OCI-LY7 (cell line): ENCODE results near the gene SRGAP3. TPM values are rescaled to one million over a fixed set of nuclear protein-coding genes. Genes with fewer than 3 reads are reported as not detected.

ENCODE experiments used
- BruUV-seq: library from RNA; stranded (reverse); fragments of 400-500 nt; replicated peaks from 2 replicates; lab custom pipeline; 2021; lab: Mats Ljungman, UMichigan
- CTCF ChIA-PET: fragments of 300-600 bp; sonication (Branson Sonifier 250); formaldehyde crosslinking; loops from one replicate; lab custom pipeline; 2022; ENCODE audit warnings: antibody characterized with exemption; ENCODE audit not compliant: unreplicated experiment; lab: Charles Lee
- POLR2A ChIA-PET: fragments of 300-600 bp; sonication (Branson Sonifier 250); formaldehyde crosslinking; loops from one replicate; lab custom pipeline; 2022; ENCODE audit warnings: antibody characterized with exemption; lab: Charles Lee
- DNase-seq: peaks from one replicate; pipeline ENCODE4 v3.0.0-alpha.2; 2015; ENCODE audit warnings: low spot score
- H2AFZ ChIP-seq: fragments of 200-600 bp; sonication (generic), shearing (Covaris generic); 2 replicates; pipeline ENCODE4 v1.6.1; 2014; ENCODE audit warnings: mild to moderate bottlenecking, antibody characterized with exemption, low read length, moderate library complexity
- H3K27ac ChIP-seq: fragments of 200-600 bp; sonication (generic); 2 replicates; pipeline ENCODE4 v1.5.1; 2014; ENCODE audit warnings: mixed run types, low read depth, mild to moderate bottlenecking, moderate library complexity, low read length, inconsistent platforms; ENCODE audit not compliant: poor library complexity, severe bottlenecking
- H3K36me3 ChIP-seq: fragments of 200-600 bp; sonication (generic); 2 replicates; pipeline ENCODE4 v1.6.1; 2014; ENCODE audit warnings: mild to moderate bottlenecking, antibody characterized with exemption, low read length, moderate library complexity, mixed read lengths; ENCODE audit not compliant: insufficient read depth
- H3K4me1 ChIP-seq: fragments of 200-600 bp; sonication (generic); 2 replicates; pipeline ENCODE4 v1.5.1; 2014; ENCODE audit warnings: mild to moderate bottlenecking, low read length; ENCODE audit not compliant: insufficient read depth, poor library complexity, severe bottlenecking
- H3K4me2 ChIP-seq: fragments of 200-600 bp; sonication (generic); 2 replicates; pipeline ENCODE4 v1.6.1; 2014; ENCODE audit warnings: mild to moderate bottlenecking, low read length
- H3K4me3 ChIP-seq: fragments of 200-600 bp; sonication (generic); 2 replicates; pipeline ENCODE4 v1.5.1; 2014; ENCODE audit warnings: mild to moderate bottlenecking, low read depth, low read length; ENCODE audit not compliant: poor library complexity, severe bottlenecking
- H3K79me2 ChIP-seq: fragments of 200-600 bp; sonication (generic); 2 replicates; pipeline ENCODE4 v1.6.1; 2016; ENCODE audit warnings: low read depth, mild to moderate bottlenecking, low read length, moderate library complexity, mixed read lengths; ENCODE audit not compliant: insufficient read depth
- H3K9me2 ChIP-seq: fragments of 200-600 bp; sonication (generic); 2 replicates; pipeline ENCODE4 v1.6.1; 2016; ENCODE audit warnings: mild to moderate bottlenecking, low read length, mixed read lengths; ENCODE audit not compliant: insufficient read depth
- H3K9me3 ChIP-seq: fragments of 200-600 bp; sonication (generic); 2 replicates; pipeline ENCODE4 v1.6.1; 2014; ENCODE audit warnings: mild to moderate bottlenecking, mixed run types, low read length, mixed read lengths
- H4K20me1 ChIP-seq: fragments of 200-600 bp; sonication (generic); 2 replicates; pipeline ENCODE4 v1.6.1; 2014; ENCODE audit warnings: mild to moderate bottlenecking, antibody characterized with exemption, low read length, moderate library complexity, mixed read lengths; ENCODE audit not compliant: insufficient read depth
- EZH2phosphoT487 ChIP-seq: fragments of 200-600 bp; sonication (generic); IDR thresholded peaks from 2 replicates; pipeline ENCODE4 v1.6.1; 2018; ENCODE audit warnings: low read depth, borderline replicate concordance, mild to moderate bottlenecking, mixed run types, antibody characterized with exemption, low read length, moderate library complexity, mixed read lengths
- intact Hi-C: fragments of 100-400 bp; cut with micrococcal nuclease; formaldehyde crosslinking; loops from one replicate; pipeline ENCODE4 v1.10.0; 2022; ENCODE audit not compliant: unreplicated experiment
- total RNA-seq, 2 experiments: library from RNA; depleted of rRNA in 1 of 2; stranded (reverse); fragments of >200 nt in 1 of 2; shearing (Covaris generic) in 1 of 2; gene quantifications; 2 replicates each; pipeline ENCODE4 v1.2.3, GENCODE V29; 2014 to 2022
- TF ChIP-seq, protein P1 (sequence below): fragments of 200-600 bp; sonication (generic); conservative IDR thresholded peaks from 2 replicates; pipeline ENCODE4 v1.5.1; 2014; ENCODE audit warnings: mild to moderate bottlenecking, antibody characterized with exemption, low read length, moderate library complexity, mixed read lengths

The SRGAP3 gene
- total RNA-seq, 2 experiments from 2014 or later: 1.5 to 1.7 TPM

DNA sequence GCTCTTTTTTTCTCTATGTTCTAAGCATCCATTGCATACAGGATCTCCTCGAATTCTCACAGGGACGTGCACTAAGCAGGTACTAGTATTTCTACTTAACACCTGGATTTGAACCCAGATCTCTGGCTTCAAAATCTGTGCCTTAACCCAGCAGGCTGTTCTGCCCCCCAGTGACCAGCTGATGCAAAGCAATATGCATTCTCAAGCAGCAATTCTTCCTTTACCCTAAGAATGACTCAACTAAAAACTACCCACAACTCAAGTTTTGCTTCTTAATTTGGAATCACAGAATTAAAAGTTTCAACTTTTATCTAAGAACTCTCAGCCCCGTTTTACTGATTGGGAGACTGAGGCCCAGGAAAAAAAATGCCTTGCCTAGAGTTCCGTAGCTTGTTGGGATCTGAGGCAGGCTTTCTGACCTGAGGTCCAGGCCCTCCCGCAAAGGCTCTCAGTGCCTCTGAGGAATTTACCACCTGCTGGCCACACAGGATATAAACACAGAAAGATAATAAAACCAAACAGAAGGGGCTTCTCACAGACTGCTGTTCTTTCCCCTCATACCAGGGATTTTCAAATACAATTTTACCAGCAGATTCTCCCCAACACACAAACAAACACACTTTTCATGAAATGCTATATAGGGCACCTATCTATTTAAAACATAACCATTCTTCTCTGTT lies 170.7 kb downstream of the SRGAP3 start:
- H3K79me2 ChIP-seq: no peaks in the 10 kb centered on the region
- H3K9me3 ChIP-seq: no peaks in the 10 kb centered on the region
- no peaks in the 10 kb centered on the region for H3K9me2 ChIP-seq
- no peaks in the 10 kb centered on the region for H4K20me1 ChIP-seq
- H3K36me3 ChIP-seq: no peaks in the 10 kb centered on the region
- H3K4me1 ChIP-seq: no peaks in the 10 kb centered on the region
- no peak overlapping the region for H3K4me3 ChIP-seq
- DNase-seq: no peak
- POLR2A ChIA-PET: no interaction called here
- no peak overlapping the region for H2AFZ ChIP-seq
- H3K4me2 ChIP-seq: no peak overlapping the region
- TF ChIP-seq, protein P1, sequence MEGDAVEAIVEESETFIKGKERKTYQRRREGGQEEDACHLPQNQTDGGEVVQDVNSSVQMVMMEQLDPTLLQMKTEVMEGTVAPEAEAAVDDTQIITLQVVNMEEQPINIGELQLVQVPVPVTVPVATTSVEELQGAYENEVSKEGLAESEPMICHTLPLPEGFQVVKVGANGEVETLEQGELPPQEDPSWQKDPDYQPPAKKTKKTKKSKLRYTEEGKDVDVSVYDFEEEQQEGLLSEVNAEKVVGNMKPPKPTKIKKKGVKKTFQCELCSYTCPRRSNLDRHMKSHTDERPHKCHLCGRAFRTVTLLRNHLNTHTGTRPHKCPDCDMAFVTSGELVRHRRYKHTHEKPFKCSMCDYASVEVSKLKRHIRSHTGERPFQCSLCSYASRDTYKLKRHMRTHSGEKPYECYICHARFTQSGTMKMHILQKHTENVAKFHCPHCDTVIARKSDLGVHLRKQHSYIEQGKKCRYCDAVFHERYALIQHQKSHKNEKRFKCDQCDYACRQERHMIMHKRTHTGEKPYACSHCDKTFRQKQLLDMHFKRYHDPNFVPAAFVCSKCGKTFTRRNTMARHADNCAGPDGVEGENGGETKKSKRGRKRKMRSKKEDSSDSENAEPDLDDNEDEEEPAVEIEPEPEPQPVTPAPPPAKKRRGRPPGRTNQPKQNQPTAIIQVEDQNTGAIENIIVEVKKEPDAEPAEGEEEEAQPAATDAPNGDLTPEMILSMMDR: 0 out of 2 replicates have a peak, but pooled peaks have one; percentile 18
- no peak for TF ChIP-seq EZH2phosphoT487
- no TSS peak for BruUV-seq
- CTCF ChIA-PET: no interaction called here
- no peak overlapping the region for H3K27ac ChIP-seq
- intact Hi-C loops: no loop called here

DNA sequence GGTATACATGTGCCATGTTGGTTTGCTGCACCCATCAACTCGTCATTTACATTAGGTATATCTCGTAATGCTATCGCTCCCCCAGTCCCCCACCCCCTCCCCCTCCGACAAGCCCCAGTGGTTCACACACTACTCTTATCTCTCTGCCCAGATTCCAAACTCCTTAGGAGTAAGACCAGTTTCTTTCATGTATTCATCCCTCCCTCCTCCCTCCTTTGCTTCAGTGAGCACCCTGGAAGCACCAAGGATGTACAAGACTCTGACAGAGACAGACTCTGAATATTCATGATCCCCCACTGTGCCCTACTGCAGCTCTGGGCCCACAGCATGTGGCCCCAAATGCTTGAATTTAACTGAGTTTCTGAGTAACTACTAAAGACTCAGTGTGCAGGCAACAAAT lies 172.4 kb downstream of the SRGAP3 start:
- H3K79me2 ChIP-seq: no peaks in the 10 kb centered on the region
- H3K4me1 ChIP-seq: no peaks in the 10 kb centered on the region
- no peaks in the 10 kb centered on the region for H3K36me3 ChIP-seq
- no peak overlapping the region for H3K27ac ChIP-seq
- no peak overlapping the region for H3K4me2 ChIP-seq
- H4K20me1 ChIP-seq: no peaks in the 10 kb centered on the region
- intact Hi-C loops: no loop called here
- no peak overlapping the region for H3K4me3 ChIP-seq
- no peaks in the 10 kb centered on the region for H3K9me2 ChIP-seq
- no peaks in the 10 kb centered on the region for H3K9me3 ChIP-seq
- ChIA-PET POLR2A (no interaction called here), CTCF (no interaction called here)
- BruUV-seq: no TSS peak
- no peak for TF ChIP-seq EZH2phosphoT487
- TF ChIP-seq, protein P1: no peak
- H2AFZ ChIP-seq: no peak overlapping the region
- DNase-seq: no peak

GRCh38 chr3:9075762-9076161 lies 173.7 kb downstream of the SRGAP3 start:
- Histone ChIP-seq H3K4me1 (no peaks in the 10 kb centered on the region), H4K20me1 (no peaks in the 10 kb centered on the region), H3K79me2 (no peaks in the 10 kb centered on the region), H3K27ac (no peak overlapping the region), H3K9me2 (no peaks in the 10 kb centered on the region), H3K4me2 (no peak overlapping the region), H3K9me3 (no peaks in the 10 kb centered on the region), H3K36me3 (no peaks in the 10 kb centered on the region), H3K4me3 (no peak overlapping the region), H2AFZ (no peak overlapping the region)
- BruUV-seq: no TSS peak
- ChIA-PET POLR2A (no interaction called here), CTCF (no interaction called here)
- TF ChIP-seq, protein P1: no peak
- TF ChIP-seq EZH2phosphoT487: no peak
- DNase-seq: no peak
- intact Hi-C loops: no loop called here
